Measurements from ENCODE around the gene AGAP1. TPM values are rescaled to one million over a fixed set of nuclear protein-coding genes. Genes with fewer than 3 reads are reported as not detected.

AGAP1 gene
- polyA plus RNA-seq, 2 of the 4 experiments (the other 2 are of a cell fraction): 20.2 to 21.9 TPM

DNA sequence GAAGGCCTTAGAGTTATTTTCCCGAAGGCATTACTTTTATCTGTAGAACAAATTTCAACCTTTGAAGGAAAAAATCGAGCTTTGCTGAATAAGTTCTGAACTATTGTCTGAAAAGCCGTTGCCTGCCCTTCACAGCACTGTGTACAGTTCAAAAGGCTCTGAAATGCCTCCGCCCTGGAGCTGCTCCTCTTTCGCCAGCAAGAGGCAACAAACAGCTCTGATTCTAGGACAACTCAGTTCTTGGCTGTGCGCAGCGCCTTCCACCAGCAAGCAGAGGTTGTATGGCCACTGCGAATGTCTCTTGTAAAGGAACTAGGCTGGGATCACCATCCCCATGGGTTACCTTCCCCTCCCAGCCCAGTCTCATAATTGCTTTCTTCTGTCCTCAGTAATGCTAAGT lies 365.8 kb downstream of the AGAP1 start (continued):
- no peak for TF ChIP-seq POLR2AphosphoS2 (conservative IDR thresholded peaks at IDR 0.05; ENCODE audit: low read length)
- TF ChIP-seq RNF2 (IDR thresholded peaks at IDR 0.05; ENCODE audit: borderline replicate concordance, low read depth): no peak
- TF ChIP-seq, protein P1, sequence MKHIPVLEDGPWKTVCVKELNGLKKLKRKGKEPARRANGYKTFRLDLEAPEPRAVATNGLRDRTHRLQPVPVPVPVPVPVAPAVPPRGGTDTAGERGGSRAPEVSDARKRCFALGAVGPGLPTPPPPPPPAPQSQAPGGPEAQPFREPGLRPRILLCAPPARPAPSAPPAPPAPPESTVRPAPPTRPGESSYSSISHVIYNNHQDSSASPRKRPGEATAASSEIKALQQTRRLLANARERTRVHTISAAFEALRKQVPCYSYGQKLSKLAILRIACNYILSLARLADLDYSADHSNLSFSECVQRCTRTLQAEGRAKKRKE (CRISPR knock-in tag; IDR thresholded peaks at IDR 0.05; ENCODE audit: low read depth): no peak
- TF ChIP-seq MAZ (IDR thresholded peaks at IDR 0.05; ENCODE audit: borderline replicate concordance, low read depth, low read length): no peak

DNA sequence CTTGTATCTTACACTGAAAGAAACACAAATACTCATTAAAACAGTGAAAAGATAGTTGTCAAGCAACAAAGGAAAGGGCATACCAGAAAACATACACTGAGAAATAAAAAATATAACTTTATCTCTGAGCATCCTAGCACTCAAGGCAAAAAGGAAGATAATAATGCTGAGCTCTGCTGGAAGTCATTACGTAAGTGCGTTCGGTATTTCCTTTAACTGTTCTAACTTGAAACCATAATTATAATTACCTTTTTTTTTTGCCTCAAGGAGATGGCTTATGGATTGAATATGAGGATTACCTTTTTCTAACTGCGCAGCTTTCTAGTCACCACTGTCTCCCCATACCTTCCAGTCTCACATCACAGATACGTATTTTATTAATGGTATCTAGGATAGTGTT lies 366.3 kb downstream of the AGAP1 start:
- no peak for ATAC-seq
- H3K9me3 ChIP-seq: no peaks in the 10 kb centered on the region
- CTCF ChIA-PET: interaction anchor here (0.6 kb wide), 1 partner anchor 8 kb away, joined by 3 read pairs; no protein-coding TSS in a partner anchor
- POLR2A ChIA-PET: no interaction called here
- H3K4me3 ChIP-seq: no peak overlapping the region
- no peak for DNase-seq (ENCODE audit: low read depth in 1 of 2, low spot score in 1 of 2)
- no peak for TF ChIP-seq MAFK (IDR thresholded peaks at IDR 0.05; ENCODE audit: partially characterized antibody)
- TF ChIP-seq HEYL (CRISPR knock-in tag; IDR thresholded peaks at IDR 0.05): no peak
- no peak for TF ChIP-seq CBX8 (IDR thresholded peaks at IDR 0.05)
- no peak for TF ChIP-seq RFX5 (IDR thresholded peaks at IDR 0.05)
- TF ChIP-seq, protein P2, sequence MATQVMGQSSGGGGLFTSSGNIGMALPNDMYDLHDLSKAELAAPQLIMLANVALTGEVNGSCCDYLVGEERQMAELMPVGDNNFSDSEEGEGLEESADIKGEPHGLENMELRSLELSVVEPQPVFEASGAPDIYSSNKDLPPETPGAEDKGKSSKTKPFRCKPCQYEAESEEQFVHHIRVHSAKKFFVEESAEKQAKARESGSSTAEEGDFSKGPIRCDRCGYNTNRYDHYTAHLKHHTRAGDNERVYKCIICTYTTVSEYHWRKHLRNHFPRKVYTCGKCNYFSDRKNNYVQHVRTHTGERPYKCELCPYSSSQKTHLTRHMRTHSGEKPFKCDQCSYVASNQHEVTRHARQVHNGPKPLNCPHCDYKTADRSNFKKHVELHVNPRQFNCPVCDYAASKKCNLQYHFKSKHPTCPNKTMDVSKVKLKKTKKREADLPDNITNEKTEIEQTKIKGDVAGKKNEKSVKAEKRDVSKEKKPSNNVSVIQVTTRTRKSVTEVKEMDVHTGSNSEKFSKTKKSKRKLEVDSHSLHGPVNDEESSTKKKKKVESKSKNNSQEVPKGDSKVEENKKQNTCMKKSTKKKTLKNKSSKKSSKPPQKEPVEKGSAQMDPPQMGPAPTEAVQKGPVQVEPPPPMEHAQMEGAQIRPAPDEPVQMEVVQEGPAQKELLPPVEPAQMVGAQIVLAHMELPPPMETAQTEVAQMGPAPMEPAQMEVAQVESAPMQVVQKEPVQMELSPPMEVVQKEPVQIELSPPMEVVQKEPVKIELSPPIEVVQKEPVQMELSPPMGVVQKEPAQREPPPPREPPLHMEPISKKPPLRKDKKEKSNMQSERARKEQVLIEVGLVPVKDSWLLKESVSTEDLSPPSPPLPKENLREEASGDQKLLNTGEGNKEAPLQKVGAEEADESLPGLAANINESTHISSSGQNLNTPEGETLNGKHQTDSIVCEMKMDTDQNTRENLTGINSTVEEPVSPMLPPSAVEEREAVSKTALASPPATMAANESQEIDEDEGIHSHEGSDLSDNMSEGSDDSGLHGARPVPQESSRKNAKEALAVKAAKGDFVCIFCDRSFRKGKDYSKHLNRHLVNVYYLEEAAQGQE (IDR thresholded peaks at IDR 0.05): no peak
- no peak for TF ChIP-seq RNF2 (IDR thresholded peaks at IDR 0.05; ENCODE audit: borderline replicate concordance, low read depth)
- no peak for TF ChIP-seq MYC (IDR thresholded peaks at IDR 0.05; ENCODE audit: borderline replicate concordance, low read length)
- H3K27ac ChIP-seq: no peak overlapping the region
- no peak for FAIRE-seq
- 97% methylated on average over 5 of the region's 5 CpGs for WGBS (ENCODE audit: missing lambda C conversion rate)
- H3K4me2 ChIP-seq: no peak overlapping the region
- no peaks in the 10 kb centered on the region for H3K4me1 ChIP-seq

- no peak overlapping the region for H3K4me2 ChIP-seq
- ATAC-seq: no peak
- CTCF ChIA-PET: no interaction called here
These were observed 367.0 kb downstream of the AGAP1 start for GRCh38 chr2:235860871-235861270.

More at GRCh38 chr2:235860871-235861270, 367.0 kb downstream of the AGAP1 start:
- FAIRE-seq: no peak
- Histone ChIP-seq H3K9me3 (no peaks in the 10 kb centered on the region), H3K4me3 (no peak overlapping the region), H3K27ac (no peak overlapping the region), H3K4me1 (no peaks in the 10 kb centered on the region)
- TF ChIP-seq SREBF2 (IDR thresholded peaks at IDR 0.05) (no peak), RFX5 (IDR thresholded peaks at IDR 0.05) (no peak), ZC3H11A (IDR thresholded peaks at IDR 0.05) (no peak), RCOR1 (IDR thresholded peaks at IDR 0.05; ENCODE audit: low read depth, low read length) (no peak), EP300 (IDR thresholded peaks at IDR 0.05) (no peak), RAD21 (conservative IDR thresholded peaks at IDR 0.05 in 1 of 2, IDR thresholded peaks at IDR 0.05 in 1 of 2) (no peak), RARB (CRISPR knock-in tag; IDR thresholded peaks at IDR 0.05) (no peak), CEBPB (IDR thresholded peaks at IDR 0.05) (no peak), MAZ (IDR thresholded peaks at IDR 0.05; ENCODE audit: borderline replicate concordance, low read depth, low read length) (no peak), SMC3 (IDR thresholded peaks at IDR 0.05) (no peak), MAFK (IDR thresholded peaks at IDR 0.05; ENCODE audit: partially characterized antibody) (no peak), ELK1 (IDR thresholded peaks at IDR 0.05; ENCODE audit: low read depth, low read length) (no peak), JUN (IDR thresholded peaks at IDR 0.05) (no peak), HOXB5 (CRISPR knock-in tag; IDR thresholded peaks at IDR 0.05) (no peak)
- 88% methylated on average over 3 of the region's 3 CpGs for WGBS (ENCODE audit: missing lambda C conversion rate)
- POLR2A ChIA-PET: no interaction called here
- DNase-seq (ENCODE audit: low read depth in 1 of 2, low spot score in 1 of 2): no peak

Measured in A549 (cell line).